Measurements from ENCODE around the gene PMVK. TPM values are rescaled to one million over a fixed set of nuclear protein-coding genes. Genes with fewer than 3 reads are reported as not detected.

The PMVK gene
- total and polyA plus RNA-seq, 2 donors = 14.7 to 27.5 TPM

GRCh38 chr1:154974808-154975408 lies 38.4 kb upstream of the PMVK start:
- peaks cover 18 to 46% of the 10 kb centered on the region in 2 donors for H3K4me1 ChIP-seq (ENCODE audit: control insufficient read depth in 2 of 2, insufficient read depth in 2 of 2, low read length in 2 of 2)
- WGBS = under 1% methylated on average over 30 of the region's 30 CpGs
- H3K4me3 ChIP-seq (ENCODE audit: low read length in 2 of 2) = peak overlapping the region; percentile 72 to 80
- peaks cover 0 to 3% of the 10 kb centered on the region in 2 donors for H3K9me3 ChIP-seq (ENCODE audit: control insufficient read depth in 2 of 2, insufficient read depth in 1 of 2, low read length in 1 of 2)
- no peaks in the 10 kb centered on the region for H3K27me3 ChIP-seq (ENCODE audit: control insufficient read depth in 2 of 2, insufficient read depth in 1 of 2, low read length in 1 of 2)
- peak overlapping the region; percentile 91 to 93 for H3K27ac ChIP-seq (ENCODE audit: low read depth in 1 of 2, low read length in 1 of 2)
- peaks cover 4 to 22% of the 10 kb centered on the region in 2 donors for H3K36me3 ChIP-seq (ENCODE audit: control insufficient read depth in 2 of 2, insufficient read depth in 2 of 2, low read length in 1 of 2)
- DNase-seq (ENCODE audit: low read depth in 6 of 9, low spot score in 9 of 9) = peak; percentile 93 to 98 (median 97)

GRCh38 chr1:154974102-154974807 lies 37.7 kb upstream of the PMVK start, which contains the start of gene CKS1B:
Gene CKS1B, plus strand, starts transcription at chr1:154974681. Its CDS starts 65 bp downstream, at chr1:154974746.
- WGBS = under 1% methylated on average over 47 of the region's 47 CpGs

GRCh38 chr1:154973344-154974101 lies 37.0 kb upstream of the PMVK start:
- Histone ChIP-seq H3K27me3 (ENCODE audit: control insufficient read depth in 2 of 2, insufficient read depth in 1 of 2, low read length in 1 of 2) (no peaks in the 10 kb centered on the region), H3K4me3 (ENCODE audit: low read length in 2 of 2) (peak overlapping the region; percentile 72 to 80), H3K27ac (ENCODE audit: low read depth in 1 of 2, low read length in 1 of 2) (peak overlapping the region; percentile 93 to 97), H3K36me3 (ENCODE audit: control insufficient read depth in 2 of 2, insufficient read depth in 2 of 2, low read length in 1 of 2) (peaks cover 13% of the 10 kb centered on the region in 2 donors), H3K4me1 (ENCODE audit: control insufficient read depth in 2 of 2, insufficient read depth in 2 of 2, low read length in 2 of 2) (peaks cover 18 to 46% of the 10 kb centered on the region in 2 donors), H3K9me3 (ENCODE audit: control insufficient read depth in 2 of 2, insufficient read depth in 1 of 2, low read length in 1 of 2) (peaks cover 0 to 3% of the 10 kb centered on the region in 2 donors)
- peak in 8 of 9 donors; percentile 60 to 89 (median 74) for DNase-seq (ENCODE audit: low read depth in 6 of 9, low spot score in 9 of 9)
- 10% methylated on average over 37 of the region's 37 CpGs for WGBS

More at GRCh38 chr1:154974102-154974807, 37.7 kb upstream of the PMVK start, which contains the start of gene CKS1B:
- H3K27me3 ChIP-seq (ENCODE audit: control insufficient read depth in 2 of 2, insufficient read depth in 1 of 2, low read length in 1 of 2) = no peaks in the 10 kb centered on the region
- peak within 1 kb of the TSS; percentile 72 to 80 for H3K4me3 ChIP-seq (ENCODE audit: low read length in 2 of 2)
- H3K36me3 ChIP-seq (ENCODE audit: control insufficient read depth in 2 of 2, insufficient read depth in 2 of 2, low read length in 1 of 2) = peaks cover 8 to 17% of the 10 kb centered on the region in 2 donors
- peak; percentile 94 to 100 (median 99) for DNase-seq (ENCODE audit: low read depth in 6 of 9, low spot score in 9 of 9)
- peaks cover 18 to 46% of the 10 kb centered on the region in 2 donors for H3K4me1 ChIP-seq (ENCODE audit: control insufficient read depth in 2 of 2, insufficient read depth in 2 of 2, low read length in 2 of 2)
- H3K27ac ChIP-seq (ENCODE audit: low read depth in 1 of 2, low read length in 1 of 2) = peak within 1 kb of the TSS; percentile 93 to 97
- peaks cover 0 to 3% of the 10 kb centered on the region in 2 donors for H3K9me3 ChIP-seq (ENCODE audit: control insufficient read depth in 2 of 2, insufficient read depth in 1 of 2, low read length in 1 of 2)

GRCh38 chr1:154972517-154973343 lies 36.2 kb upstream of the PMVK start:
- peak overlapping the region; percentile 85 to 93 for H3K27ac ChIP-seq (ENCODE audit: low read depth in 1 of 2, low read length in 1 of 2)
- H3K4me1 ChIP-seq (ENCODE audit: control insufficient read depth in 2 of 2, insufficient read depth in 2 of 2, low read length in 2 of 2) = peaks cover 18 to 46% of the 10 kb centered on the region in 2 donors
- DNase-seq (ENCODE audit: low read depth in 6 of 9, low spot score in 9 of 9) = no peak
- peaks cover 0 to 3% of the 10 kb centered on the region in 2 donors for H3K9me3 ChIP-seq (ENCODE audit: control insufficient read depth in 2 of 2, insufficient read depth in 1 of 2, low read length in 1 of 2)
- H3K4me3 ChIP-seq (ENCODE audit: low read length in 2 of 2) = no peak overlapping the region
- WGBS = 78% methylated on average over 18 of the region's 18 CpGs
- peaks cover 12 to 18% of the 10 kb centered on the region in 2 donors for H3K36me3 ChIP-seq (ENCODE audit: control insufficient read depth in 2 of 2, insufficient read depth in 2 of 2, low read length in 1 of 2)
- no peaks in the 10 kb centered on the region for H3K27me3 ChIP-seq (ENCODE audit: control insufficient read depth in 2 of 2, insufficient read depth in 1 of 2, low read length in 1 of 2)

- peaks cover 0 to 3% of the 10 kb centered on the region in 2 donors for H3K9me3 ChIP-seq (ENCODE audit: control insufficient read depth in 2 of 2, insufficient read depth in 1 of 2, low read length in 1 of 2)
- H3K27ac ChIP-seq (ENCODE audit: low read depth in 1 of 2, low read length in 1 of 2) = peak overlapping the region; percentile 85 to 93
- DNase-seq (ENCODE audit: low read depth in 6 of 9, low spot score in 9 of 9) = no peak
- H3K27me3 ChIP-seq (ENCODE audit: control insufficient read depth in 2 of 2, insufficient read depth in 1 of 2, low read length in 1 of 2) = no peaks in the 10 kb centered on the region
- 93% methylated on average over 3 of the region's 3 CpGs for WGBS
- peaks cover 13 to 24% of the 10 kb centered on the region in 2 donors for H3K36me3 ChIP-seq (ENCODE audit: control insufficient read depth in 2 of 2, insufficient read depth in 2 of 2, low read length in 1 of 2)
- H3K4me3 ChIP-seq (ENCODE audit: low read length in 2 of 2) = no peak overlapping the region
- peaks cover 18 to 46% of the 10 kb centered on the region in 2 donors for H3K4me1 ChIP-seq (ENCODE audit: control insufficient read depth in 2 of 2, insufficient read depth in 2 of 2, low read length in 2 of 2)
These were observed 35.6 kb upstream of the PMVK start for GRCh38 chr1:154972213-154972516.

- peaks cover 18 to 45% of the 10 kb centered on the region in 2 donors for H3K4me1 ChIP-seq (ENCODE audit: control insufficient read depth in 2 of 2, insufficient read depth in 2 of 2, low read length in 2 of 2)
- H3K27me3 ChIP-seq (ENCODE audit: control insufficient read depth in 2 of 2, insufficient read depth in 1 of 2, low read length in 1 of 2) = no peaks in the 10 kb centered on the region
- H3K4me3 ChIP-seq (ENCODE audit: low read length in 2 of 2) = no peak overlapping the region
- H3K27ac ChIP-seq (ENCODE audit: low read depth in 1 of 2, low read length in 1 of 2) = peak overlapping the region; percentile 70 to 87
- no peak for DNase-seq (ENCODE audit: low read depth in 6 of 9, low spot score in 9 of 9)
- peaks cover 0 to 3% of the 10 kb centered on the region in 2 donors for H3K9me3 ChIP-seq (ENCODE audit: control insufficient read depth in 2 of 2, insufficient read depth in 1 of 2, low read length in 1 of 2)
- H3K36me3 ChIP-seq (ENCODE audit: control insufficient read depth in 2 of 2, insufficient read depth in 2 of 2, low read length in 1 of 2) = peaks cover 19 to 28% of the 10 kb centered on the region in 2 donors
- 90% methylated on average over 10 of the region's 10 CpGs for WGBS
These were observed 35.0 kb upstream of the PMVK start for GRCh38 chr1:154971341-154971998.

GRCh38 chr1:154970631-154971340 lies 34.3 kb upstream of the PMVK start, which contains the start of gene SHC1:
Gene SHC1, minus strand, starts transcription at chr1:154970747. Its CDS starts 221 bp downstream, at chr1:154970526.
- peak within 1 kb of the TSS; percentile 70 to 87 for H3K27ac ChIP-seq (ENCODE audit: low read depth in 1 of 2, low read length in 1 of 2)
- no peak for DNase-seq (ENCODE audit: low read depth in 6 of 9, low spot score in 9 of 9)
- peaks cover 0 to 3% of the 10 kb centered on the region in 2 donors for H3K9me3 ChIP-seq (ENCODE audit: control insufficient read depth in 2 of 2, insufficient read depth in 1 of 2, low read length in 1 of 2)
- H3K4me1 ChIP-seq (ENCODE audit: control insufficient read depth in 2 of 2, insufficient read depth in 2 of 2, low read length in 2 of 2) = peaks cover 15 to 38% of the 10 kb centered on the region in 2 donors
- H3K27me3 ChIP-seq (ENCODE audit: control insufficient read depth in 2 of 2, insufficient read depth in 1 of 2, low read length in 1 of 2) = no peaks in the 10 kb centered on the region
- 67% methylated on average over 15 of the region's 15 CpGs for WGBS
- peak within 1 kb of the TSS in 1 of 2 donors; percentile 4 for H3K4me3 ChIP-seq (ENCODE audit: low read length in 2 of 2)
- peaks cover 26 to 35% of the 10 kb centered on the region in 2 donors for H3K36me3 ChIP-seq (ENCODE audit: control insufficient read depth in 2 of 2, insufficient read depth in 2 of 2, low read length in 1 of 2)
